K562 (cell line): ENCODE data around the gene CRABP2. TPM values are rescaled to one million over a fixed set of nuclear protein-coding genes. Genes with fewer than 3 reads are reported as not detected.
A peak's percentile ranks its signal among the peaks of the same experiment; 100 is the strongest.

ENCODE experiments used
- BMI1 ChIP-seq: fragments of 150-350 bp; IDR thresholded peaks from 2 replicates; pipeline ENCODE4 v1.6.1; 2014; ENCODE audit warnings: low read length
- CREB1 ChIP-seq, 2 experiments: sonication (generic) in 1 of 2; formaldehyde crosslinking in 1 of 2; IDR thresholded peaks; 2 replicates each; pipeline versions ENCODE4 v1.6.1 to v1.8.0; 2012 to 2022; ENCODE audit warnings: inconsistent platforms in 1 of 2, mild to moderate bottlenecking in 1 of 2, missing genetic modification reagents in 1 of 2, moderate library complexity in 1 of 2
- ELF1 ChIP-seq: fragments of 200-800 bp; sonication (Bioruptor generic); IDR thresholded peaks from 2 replicates; pipeline ENCODE4 v1.6.1; 2016; ENCODE audit warnings: missing genetic modification characterization, missing compliant biosample characterization
- FOXA1 ChIP-seq: fragments of 450-650 bp; IDR thresholded peaks from 2 replicates; pipeline ENCODE4 v1.6.1; 2016; ENCODE audit warnings: mild to moderate bottlenecking, borderline replicate concordance
- ILK ChIP-seq: fragments of 450-650 bp; IDR thresholded peaks from 2 replicates; pipeline ENCODE4 v1.6.1; 2016; ENCODE audit warnings: missing genetic modification characterization, low read depth, mild to moderate bottlenecking, missing compliant biosample characterization, moderate library complexity, borderline replicate concordance
- JUNB ChIP-seq: fragments of 450-650 bp; formaldehyde crosslinking; conservative IDR thresholded peaks from 2 replicates; pipeline ENCODE4 v1.4.0; 2020; ENCODE audit warnings: mild to moderate bottlenecking
- KLF13 ChIP-seq: fragments of 450-650 bp; IDR thresholded peaks from 2 replicates; pipeline ENCODE4 v1.6.1; 2016; ENCODE audit warnings: missing genetic modification characterization, low read depth, mild to moderate bottlenecking, missing compliant biosample characterization, moderate library complexity, borderline replicate concordance
- NCOA1 ChIP-seq: fragments of 450-650 bp; IDR thresholded peaks from 2 replicates; pipeline ENCODE4 v1.6.1; 2016; ENCODE audit warnings: low read depth
- NFATC3 ChIP-seq: fragments of 450-650 bp; IDR thresholded peaks from 2 replicates; pipeline ENCODE4 v1.6.1; 2017; ENCODE audit warnings: mild to moderate bottlenecking
- NFXL1 ChIP-seq: fragments of 450-650 bp; formaldehyde crosslinking; IDR thresholded peaks from 2 replicates; pipeline ENCODE4 v1.4.0; 2021; ENCODE audit warnings: mild to moderate bottlenecking
- NFYB ChIP-seq: IDR thresholded peaks from 2 replicates; pipeline ENCODE4 v1.6.1; 2011; ENCODE audit warnings: mild to moderate bottlenecking, moderate library complexity; ENCODE audit not compliant: insufficient read length; ENCODE audit errors: extremely low read depth
- PBX2 ChIP-seq, 2 experiments: IDR thresholded peaks in 1 of 2; conservative IDR thresholded peaks in 1 of 2; 2 replicates each; pipeline ENCODE4 v1.6.1; 2016; ENCODE audit warnings: low read depth in 2 of 2, mild to moderate bottlenecking in 1 of 2, missing compliant biosample characterization in 1 of 2, missing genetic modification characterization in 1 of 2, moderate library complexity in 1 of 2
- PML ChIP-seq: IDR thresholded peaks from 2 replicates; pipeline ENCODE4 v1.6.1; 2012; ENCODE audit warnings: low read length, inconsistent platforms
- SAP30 ChIP-seq: fragments of 200-600 bp; sonication (generic); IDR thresholded peaks from 2 replicates; pipeline ENCODE4 v1.6.1; 2012; ENCODE audit warnings: borderline replicate concordance, low read depth, mild to moderate bottlenecking, moderate library complexity, low read length, control low read depth, inconsistent platforms; ENCODE audit not compliant: insufficient read depth, poor library complexity, severe bottlenecking
- SRSF9 ChIP-seq: fragments of 200-400 bp; formaldehyde crosslinking; IDR thresholded peaks from 2 replicates; pipeline ENCODE4 v1.6.1; 2017; ENCODE audit warnings: low read depth, low read length, borderline replicate concordance
- ZBTB26 ChIP-seq: fragments of 450-650 bp; formaldehyde crosslinking; IDR thresholded peaks from 2 replicates; pipeline ENCODE4 v1.4.0; 2022; ENCODE audit warnings: missing genetic modification characterization
- ZNF146 ChIP-seq: IDR thresholded peaks from one replicate; pipeline ENCODE4 v1.6.1; 2018; ENCODE audit warnings: missing compliant biosample characterization; ENCODE audit not compliant: unreplicated experiment
- ZNF766 ChIP-seq: fragments of 200-800 bp; sonication (Bioruptor generic); conservative IDR thresholded peaks from 2 replicates; pipeline ENCODE4 v1.6.1; 2016; ENCODE audit warnings: missing genetic modification characterization, missing compliant biosample characterization
- polyA plus RNA-seq, 8 experiments: library from polyadenylated mRNA; depleted of rRNA in 4 of 8; stranded (reverse) in 5 of 8; unstranded in 3 of 8; fragments of >200 nt; fragmentation: Nextera tagmentation in 2 of 8; fragmentation: Illumina TruSeq in 1 of 8; extraction: Ambion mirVana in 2 of 8; extraction: Trizol in 1 of 8; gene quantifications; 2 replicates each; pipeline versions ENCODE4 v1.2.1 to v1.2.3, GENCODE V29; 2011 to 2014; ENCODE audit warnings: inconsistent platforms in 1 of 8, missing spikeins in 1 of 8
- total RNA-seq, 7 experiments: library from RNA; depleted of rRNA in 6 of 7; stranded (reverse); fragments of >200 nt in 6 of 7; fragmentation: Illumina TruSeq in 2 of 7; extraction: Trizol in 2 of 7; gene quantifications; 2 replicates each; pipeline versions ENCODE4 v1.2.1 to v1.2.3, GENCODE V29; 2011 to 2021; ENCODE audit warnings: low replicate concordance in 1 of 7
- TF ChIP-seq, protein P1 (sequence below): fragments of 450-650 bp; IDR thresholded peaks from 2 replicates; pipeline ENCODE4 v1.6.1; 2017; ENCODE audit warnings: antibody characterized with exemption, mild to moderate bottlenecking

Gene CRABP2
- total and polyA plus RNA-seq, 9 of the 15 experiments (the other 6 are each of a cell fraction or from before 2014, with no cell fraction given) = 0.30 to 2.5 (median 0.82) TPM

GRCh38 chr1:156659988-156660751, 45.2 kb downstream of the CRABP2 start (continued):
- TF ChIP-seq, protein P1, sequence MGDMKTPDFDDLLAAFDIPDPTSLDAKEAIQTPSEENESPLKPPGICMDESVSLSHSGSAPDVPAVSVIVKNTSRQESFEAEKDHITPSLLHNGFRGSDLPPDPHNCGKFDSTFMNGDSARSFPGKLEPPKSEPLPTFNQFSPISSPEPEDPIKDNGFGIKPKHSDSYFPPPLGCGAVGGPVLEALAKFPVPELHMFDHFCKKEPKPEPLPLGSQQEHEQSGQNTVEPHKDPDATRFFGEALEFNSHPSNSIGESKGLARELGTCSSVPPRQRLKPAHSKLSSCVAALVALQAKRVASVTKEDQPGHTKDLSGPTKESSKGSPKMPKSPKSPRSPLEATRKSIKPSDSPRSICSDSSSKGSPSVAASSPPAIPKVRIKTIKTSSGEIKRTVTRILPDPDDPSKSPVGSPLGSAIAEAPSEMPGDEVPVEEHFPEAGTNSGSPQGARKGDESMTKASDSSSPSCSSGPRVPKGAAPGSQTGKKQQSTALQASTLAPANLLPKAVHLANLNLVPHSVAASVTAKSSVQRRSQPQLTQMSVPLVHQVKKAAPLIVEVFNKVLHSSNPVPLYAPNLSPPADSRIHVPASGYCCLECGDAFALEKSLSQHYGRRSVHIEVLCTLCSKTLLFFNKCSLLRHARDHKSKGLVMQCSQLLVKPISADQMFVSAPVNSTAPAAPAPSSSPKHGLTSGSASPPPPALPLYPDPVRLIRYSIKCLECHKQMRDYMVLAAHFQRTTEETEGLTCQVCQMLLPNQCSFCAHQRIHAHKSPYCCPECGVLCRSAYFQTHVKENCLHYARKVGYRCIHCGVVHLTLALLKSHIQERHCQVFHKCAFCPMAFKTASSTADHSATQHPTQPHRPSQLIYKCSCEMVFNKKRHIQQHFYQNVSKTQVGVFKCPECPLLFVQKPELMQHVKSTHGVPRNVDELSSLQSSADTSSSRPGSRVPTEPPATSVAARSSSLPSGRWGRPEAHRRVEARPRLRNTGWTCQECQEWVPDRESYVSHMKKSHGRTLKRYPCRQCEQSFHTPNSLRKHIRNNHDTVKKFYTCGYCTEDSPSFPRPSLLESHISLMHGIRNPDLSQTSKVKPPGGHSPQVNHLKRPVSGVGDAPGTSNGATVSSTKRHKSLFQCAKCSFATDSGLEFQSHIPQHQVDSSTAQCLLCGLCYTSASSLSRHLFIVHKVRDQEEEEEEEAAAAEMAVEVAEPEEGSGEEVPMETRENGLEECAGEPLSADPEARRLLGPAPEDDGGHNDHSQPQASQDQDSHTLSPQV = peak; percentile 93
- no peak for TF ChIP-seq BMI1
- TF ChIP-seq FOXA1 = no peak
- TF ChIP-seq NFATC3 = 0 out of 2 replicates have a peak, but pooled peaks have one; percentile 7
- TF ChIP-seq SAP30 = no peak
- no peak for TF ChIP-seq NFXL1 (CRISPR knock-in tag)
- TF ChIP-seq ZNF766 (CRISPR knock-in tag) = peak; percentile 56
- peak; percentile 65 for TF ChIP-seq PML
- TF ChIP-seq ZNF146 = no peak
- TF ChIP-seq PBX2 (CRISPR knock-in tag; IDR thresholded peaks at IDR 0.05; ENCODE audit: low read depth) = no peak
- no peak for TF ChIP-seq PBX2 (tag; conservative IDR thresholded peaks at IDR 0.05; ENCODE audit: low read depth)
- TF ChIP-seq ZBTB26 (CRISPR knock-in tag) = 0 out of 2 replicates have a peak, but pooled peaks have one; percentile 62
- TF ChIP-seq NFYB = no peak
- peak; percentile 85 for TF ChIP-seq NCOA1
- TF ChIP-seq ILK (tag) = no peak
- peak; percentile 71 for TF ChIP-seq ELF1 (tag)
- TF ChIP-seq KLF13 (tag) = 0 out of 2 replicates have a peak, but pooled peaks have one; percentile 14
- 0 out of 2 replicates have a peak, but pooled peaks have one; percentile 27 for TF ChIP-seq JUNB (CRISPR knock-in tag)
- TF ChIP-seq CREB1 (IDR thresholded peaks at IDR 0.05) = peak; percentile 15
- TF ChIP-seq CREB1 (CRISPR knock-in tag; IDR thresholded peaks at IDR 0.05) = peak; percentile 83; the same call in 1 of the 2 replicates
- TF ChIP-seq SRSF9 = no peak
